Measurements from ENCODE around the gene ACBD6.

The ACBD6 gene

GRCh38 chr1:180528868-180529470 lies 26.6 kb upstream of the ACBD6 start:
- no peak overlapping the region for H3K4me3 ChIP-seq (ENCODE audit: low read length)

DNA sequence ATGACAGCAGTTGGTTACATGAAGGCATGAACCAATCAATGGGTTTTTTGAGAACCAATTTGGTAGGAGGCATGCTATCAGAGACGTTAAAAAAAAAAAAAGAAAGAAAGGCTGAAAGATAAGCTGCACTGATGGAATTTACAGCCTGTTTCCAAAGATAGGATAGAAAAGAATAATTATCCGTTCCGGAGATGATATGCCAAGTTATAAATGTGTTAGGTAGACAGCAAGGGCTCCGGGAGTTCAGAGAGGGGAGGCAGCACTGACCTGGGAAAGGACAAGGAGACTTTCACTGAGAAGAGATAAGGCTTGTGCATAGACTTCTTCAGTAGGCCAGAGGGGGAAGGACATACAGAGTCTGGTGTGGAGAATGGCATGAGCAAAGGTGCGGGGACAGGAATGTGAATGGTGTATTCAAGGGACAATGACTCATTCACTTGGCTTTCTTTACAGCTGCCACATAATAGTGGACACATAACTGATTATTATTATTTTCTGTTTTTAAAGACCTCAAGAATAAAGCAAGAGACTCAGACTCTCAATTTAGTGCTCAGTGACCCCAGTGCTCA lies 24.8 kb upstream of the ACBD6 start:
- no peak overlapping the region for H3K4me3 ChIP-seq (ENCODE audit: low read length)
- DNase-seq (ENCODE audit: low read depth, low spot score), result no peak

More at GRCh38 chr1:180528868-180529470, 26.6 kb upstream of the ACBD6 start:
- no peak for DNase-seq (ENCODE audit: low read depth, low spot score)

DNA sequence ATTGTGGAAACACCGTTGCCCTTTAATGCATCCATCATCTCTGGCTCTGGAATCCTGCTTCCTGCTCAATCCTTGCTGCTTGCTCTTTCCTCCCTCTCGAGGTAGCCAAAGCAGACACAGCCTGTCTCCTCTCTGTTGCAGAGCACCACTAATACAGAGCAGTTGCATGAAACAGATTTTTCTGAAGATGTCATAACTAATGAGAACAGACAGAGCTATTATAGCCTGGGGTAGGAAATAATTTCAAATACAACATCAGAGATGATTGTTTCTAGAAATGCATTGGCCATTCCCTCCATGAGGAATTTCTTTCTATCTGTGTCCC lies 23.3 kb upstream of the ACBD6 start:
- DNase-seq (ENCODE audit: low read depth, low spot score), result no peak
- H3K4me3 ChIP-seq (ENCODE audit: low read length), result no peak overlapping the region

DNA sequence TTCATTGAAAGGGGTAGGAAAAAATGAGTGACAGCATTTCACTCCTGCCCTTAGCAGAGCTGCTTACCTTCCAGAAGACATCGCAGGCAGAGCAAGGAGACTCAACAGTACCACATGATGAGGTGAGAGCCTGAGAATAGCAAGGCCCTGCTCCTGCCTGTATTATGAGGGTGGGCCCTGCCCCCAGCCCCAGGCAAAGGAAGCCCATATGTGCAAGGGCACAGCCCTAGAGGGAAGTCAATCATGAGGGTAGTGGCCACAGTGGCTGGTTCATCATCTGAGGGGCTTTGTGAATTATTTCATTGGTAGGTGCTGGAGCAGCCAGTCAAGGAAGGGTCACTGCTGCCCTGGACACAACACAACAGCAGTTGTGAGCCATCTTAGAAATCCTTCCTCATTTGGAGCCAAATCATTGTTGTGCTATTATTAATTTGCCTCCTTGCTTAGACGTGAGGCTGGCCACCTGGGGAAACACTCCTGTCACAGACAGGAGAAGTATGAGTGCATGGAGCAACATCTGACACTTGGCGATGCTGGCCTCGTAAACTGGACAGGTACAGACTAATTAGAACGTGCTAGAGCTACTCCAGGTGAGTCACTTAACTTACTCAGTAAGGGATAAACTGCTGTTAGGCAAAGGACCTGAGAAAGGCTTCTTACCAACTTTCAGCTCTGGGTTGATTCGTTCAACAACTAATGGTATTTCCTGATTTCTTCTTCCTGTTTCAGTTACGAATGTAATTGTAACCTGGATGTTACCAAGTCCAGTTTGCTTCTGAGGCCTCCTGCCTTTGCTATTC lies 22.7 kb upstream of the ACBD6 start:
- no peak for DNase-seq (ENCODE audit: low read depth, low spot score)
- H3K4me3 ChIP-seq (ENCODE audit: low read length), result no peak overlapping the region

DNA sequence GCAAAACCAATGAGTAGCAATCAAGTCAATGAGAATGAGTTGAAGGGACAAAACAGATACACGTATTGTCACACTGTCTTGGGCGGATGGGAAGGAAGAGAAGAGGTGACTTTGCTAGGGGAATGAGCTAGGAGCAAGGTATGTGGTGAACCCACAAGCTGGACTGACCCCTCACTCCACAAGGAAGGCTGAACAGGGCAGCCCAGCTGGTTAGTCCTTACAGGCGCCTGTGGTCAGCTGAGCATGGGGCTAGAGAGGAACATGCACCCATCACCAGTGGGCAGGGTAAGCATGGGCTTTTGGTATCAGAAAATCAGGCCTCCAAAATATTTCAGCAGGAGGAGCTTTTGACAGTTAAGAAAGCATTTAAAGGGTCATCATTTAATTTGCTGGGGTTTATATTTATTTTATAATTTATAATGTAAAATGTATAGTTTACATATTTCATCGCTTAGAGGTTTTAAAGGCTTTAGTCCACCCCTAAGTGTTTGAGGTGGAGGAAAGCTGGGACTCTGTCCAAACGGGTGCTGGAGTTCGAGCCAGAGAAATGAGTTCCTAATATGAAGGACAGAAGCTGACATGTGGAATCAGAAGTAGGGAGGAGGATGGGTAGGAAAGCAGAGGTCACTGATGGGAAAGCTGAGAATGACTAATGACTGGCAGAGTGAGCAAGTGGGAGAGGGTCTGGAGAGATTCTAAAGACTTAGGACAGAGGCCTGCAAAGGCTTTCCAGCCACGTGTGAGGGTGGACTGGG lies 22.0 kb upstream of the ACBD6 start:
- no peak overlapping the region for H3K4me3 ChIP-seq (ENCODE audit: low read length)
- no peak for DNase-seq (ENCODE audit: low read depth, low spot score)

DNA sequence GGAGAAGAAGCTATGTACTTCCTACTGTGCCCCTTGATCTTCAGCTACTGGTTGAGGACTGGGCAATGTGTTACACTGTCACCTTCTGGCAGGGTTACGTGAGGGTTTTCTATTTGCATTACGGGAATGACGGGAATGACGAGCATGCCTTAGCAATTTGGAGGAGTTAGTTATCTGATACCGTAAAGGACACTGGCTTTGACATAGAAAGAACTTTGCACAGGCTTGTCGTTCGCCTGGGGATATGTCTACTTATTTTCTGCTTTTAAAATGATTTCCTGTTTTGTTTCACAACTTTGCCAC lies 19.8 kb upstream of the ACBD6 start:
- H3K4me3 ChIP-seq (ENCODE audit: low read length), result no peak overlapping the region
- DNase-seq (ENCODE audit: low read depth, low spot score), result no peak

DNA sequence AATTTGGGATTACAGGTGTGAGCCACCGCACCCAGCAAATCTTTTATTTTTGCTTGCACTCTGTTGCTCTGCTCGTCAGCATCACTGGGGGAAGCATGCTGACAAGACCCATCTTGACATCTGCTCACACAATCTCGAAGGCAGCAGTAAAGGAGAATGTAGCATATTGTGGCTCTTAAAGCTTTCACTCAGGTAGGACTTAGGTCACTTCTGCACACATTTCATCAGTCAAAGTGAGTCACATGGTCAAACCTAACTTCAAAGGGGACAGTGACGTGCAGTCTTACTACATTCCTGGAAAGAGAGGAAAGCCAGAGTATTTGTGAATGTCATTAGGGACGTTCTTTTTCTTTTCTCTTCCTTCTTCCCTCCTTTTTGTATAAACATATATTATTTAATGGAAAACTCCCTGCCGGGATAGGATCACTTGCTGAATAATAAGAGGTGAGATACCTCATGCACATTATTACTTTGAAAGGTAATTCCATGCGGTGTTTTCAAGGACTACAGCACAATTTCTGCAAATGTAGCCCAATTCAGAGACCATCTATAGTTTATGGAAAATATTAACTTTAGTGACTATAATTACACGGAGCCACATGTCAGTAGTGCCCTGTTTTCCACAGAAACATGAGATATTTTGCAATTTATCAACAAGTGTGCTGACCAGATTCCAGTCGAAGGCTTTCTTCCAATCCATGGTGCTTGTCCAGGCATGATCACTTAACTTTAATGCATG lies 19.3 kb upstream of the ACBD6 start:
- DNase-seq (ENCODE audit: low read depth, low spot score), result no peak
- H3K4me3 ChIP-seq (ENCODE audit: low read length), result no peak overlapping the region

DNA sequence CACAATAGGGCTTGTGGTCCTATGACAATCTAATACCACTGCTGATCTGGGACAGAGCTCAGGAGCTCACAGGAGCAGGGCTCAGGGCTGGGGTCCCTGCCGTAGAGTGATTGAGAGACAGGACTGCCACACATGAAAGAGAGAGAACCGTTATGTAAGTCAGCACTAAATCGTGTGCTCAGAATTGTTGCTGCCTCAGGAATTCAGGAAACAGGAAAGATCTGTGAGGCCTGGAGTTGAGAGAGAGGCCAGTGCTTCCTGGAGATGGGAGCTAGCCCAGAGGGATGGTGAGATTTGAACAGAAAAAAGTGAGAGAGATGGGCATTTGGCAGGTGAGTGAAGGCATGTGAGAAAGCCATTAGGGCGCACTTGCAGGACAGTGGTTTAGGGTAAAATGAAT lies 17.5 kb upstream of the ACBD6 start:
- DNase-seq (ENCODE audit: low read depth, low spot score), result no peak
- no peak overlapping the region for H3K4me3 ChIP-seq (ENCODE audit: low read length)

- DNase-seq (ENCODE audit: low read depth, low spot score), result peak; percentile 57
- no peak overlapping the region for H3K4me3 ChIP-seq (ENCODE audit: low read length)
Observed at GRCh38 chr1:180515857-180516388, 13.5 kb upstream of the ACBD6 start.

DNA sequence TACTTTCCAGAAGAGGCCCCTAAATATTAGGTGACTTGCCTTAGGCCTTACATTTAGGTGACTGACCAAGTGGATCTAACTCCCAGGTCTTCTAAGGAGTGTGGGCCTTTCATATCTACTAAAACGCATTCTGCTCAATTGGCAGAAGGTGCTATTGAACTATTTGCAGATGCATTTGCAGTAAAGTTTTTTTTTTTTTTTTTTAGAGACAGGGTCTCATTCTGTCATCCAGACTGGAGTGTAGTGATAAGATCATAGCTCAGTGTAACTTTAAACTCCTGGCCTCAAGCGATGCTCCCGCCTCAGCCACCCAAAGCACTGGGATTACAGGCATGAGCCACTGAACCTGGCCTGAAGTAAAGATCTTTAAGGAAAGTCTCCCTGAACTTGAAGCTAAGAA lies 13.0 kb upstream of the ACBD6 start:
- no peak for DNase-seq (ENCODE audit: low read depth, low spot score)
- H3K4me3 ChIP-seq (ENCODE audit: low read length), result no peak overlapping the region

- DNase-seq (ENCODE audit: low read depth, low spot score), result no peak
- no peak overlapping the region for H3K4me3 ChIP-seq (ENCODE audit: low read length)
Observed at GRCh38 chr1:180513531-180513930, 11.2 kb upstream of the ACBD6 start.

DNA sequence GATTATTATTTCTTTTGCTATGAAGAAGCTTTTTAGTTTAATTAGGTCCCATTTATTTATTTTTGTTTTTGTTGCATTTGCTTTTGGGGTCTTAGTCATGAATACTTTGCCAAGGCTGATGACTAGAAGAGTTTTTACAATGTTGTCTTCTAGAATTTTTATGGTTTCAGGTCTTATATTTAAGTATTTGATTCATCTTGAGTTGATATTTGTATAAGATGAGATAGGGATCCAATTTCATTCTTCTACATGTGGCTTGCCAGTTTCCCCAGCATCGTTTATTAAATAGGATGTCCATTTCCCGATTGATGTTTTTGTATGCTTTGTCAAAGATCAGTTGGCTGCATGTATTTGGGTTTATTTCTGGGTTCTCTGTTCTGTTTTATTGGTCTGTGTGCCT lies 8.5 kb upstream of the ACBD6 start:
- no peak overlapping the region for H3K4me3 ChIP-seq (ENCODE audit: low read length)
- DNase-seq (ENCODE audit: low read depth, low spot score), result no peak

- no peak for DNase-seq (ENCODE audit: low read depth, low spot score)
- H3K4me3 ChIP-seq (ENCODE audit: low read length), result no peak overlapping the region
Observed at GRCh38 chr1:180508725-180509097, 6.3 kb upstream of the ACBD6 start.

- no peak overlapping the region for H3K4me3 ChIP-seq (ENCODE audit: low read length)
- DNase-seq (ENCODE audit: low read depth, low spot score), result peak; percentile 28
Observed at GRCh38 chr1:180507795-180508724, 5.7 kb upstream of the ACBD6 start.

- H3K4me3 ChIP-seq (ENCODE audit: low read length), result no peak overlapping the region
- no peak for DNase-seq (ENCODE audit: low read depth, low spot score)
Observed at GRCh38 chr1:180505732-180506335, 3.5 kb upstream of the ACBD6 start.

GRCh38 chr1:180504186-180504585 lies 1.8 kb upstream of the ACBD6 start:
- DNase-seq (ENCODE audit: low read depth, low spot score), result no peak

GRCh38 chr1:180503280-180503862 lies 994 bp upstream of the ACBD6 start:
- H3K4me3 ChIP-seq (ENCODE audit: low read length), result peak overlapping the region; percentile 93
- no peak for DNase-seq (ENCODE audit: low read depth, low spot score)

More at GRCh38 chr1:180504186-180504585, 1.8 kb upstream of the ACBD6 start:
- no peak overlapping the region for H3K4me3 ChIP-seq (ENCODE audit: low read length)
